HL-60 (cell line): ENCODE results near the gene MYCN.

Source experiments
- DNase-seq, 2 experiments: peaks; one replicate each; pipeline ENCODE4 v3.0.0-alpha.2; 2010 to 2020; ENCODE audit warnings: low read depth in 1 of 2, low spot score in 1 of 2
- H3K27ac ChIP-seq: fragments of 250-450 bp; sonication (Bioruptor Pico); replicated peaks from 2 replicates; pipeline ENCODE4 v1.5.1; 2020; ENCODE audit warnings: mild to moderate bottlenecking, moderate library complexity
- H3K27me3 ChIP-seq: fragments of 250-450 bp; sonication (Bioruptor Pico); 2 replicates; pipeline ENCODE4 v1.5.1; 2021; ENCODE audit warnings: mild to moderate bottlenecking, moderate library complexity; ENCODE audit not compliant: insufficient read depth, poor library complexity, severe bottlenecking
- H3K4me3 ChIP-seq: replicated peaks from 2 replicates; pipeline ENCODE4 v1.5.1; 2011; ENCODE audit warnings: mild to moderate bottlenecking, control low read depth, low read length; ENCODE audit not compliant: insufficient read depth
- CTCF ChIP-seq: IDR thresholded peaks from one replicate; pipeline ENCODE4 v1.5.1; 2011; ENCODE audit warnings: low read length, control low read depth, inconsistent platforms; ENCODE audit not compliant: insufficient read depth
- GABPA ChIP-seq: IDR thresholded peaks from 2 replicates; pipeline ENCODE4 v1.6.1; 2012; ENCODE audit warnings: low read depth
- POLR2AphosphoS5 ChIP-seq: IDR thresholded peaks from 2 replicates; pipeline ENCODE4 v1.6.1; 2012; ENCODE audit warnings: low read depth
- REST ChIP-seq: IDR thresholded peaks from 2 replicates; pipeline ENCODE4 v1.6.1; 2012; ENCODE audit warnings: low read depth; ENCODE audit not compliant: insufficient replicate concordance
- SPI1 ChIP-seq: IDR thresholded peaks from 2 replicates; pipeline ENCODE4 v1.6.1; 2012; ENCODE audit warnings: low read depth, mild to moderate bottlenecking, borderline replicate concordance

MYCN gene

GRCh38 chr2:15984368-15985255, 44.3 kb downstream of the MYCN start:
- Histone ChIP-seq H3K27ac (no peak overlapping the region), H3K27me3 (no peaks in the 10 kb centered on the region), H3K4me3 (no peak overlapping the region)
- DNase-seq, result no peak
- TF ChIP-seq SPI1 (no peak), CTCF (no peak), POLR2AphosphoS5 (no peak), REST (no peak), GABPA (no peak)

GRCh38 chr2:15985531-15985930, 45.2 kb downstream of the MYCN start:
- TF ChIP-seq REST (no peak), CTCF (no peak), POLR2AphosphoS5 (no peak), GABPA (no peak), SPI1 (no peak)
- no peak overlapping the region for H3K4me3 ChIP-seq
- no peak overlapping the region for H3K27ac ChIP-seq
- H3K27me3 ChIP-seq, result no peaks in the 10 kb centered on the region
- no peak for DNase-seq

GRCh38 chr2:15986068-15986560, 45.8 kb downstream of the MYCN start:
- Histone ChIP-seq H3K27ac (no peak overlapping the region), H3K27me3 (no peaks in the 10 kb centered on the region), H3K4me3 (no peak overlapping the region)
- DNase-seq, result no peak
- TF ChIP-seq SPI1 (no peak), POLR2AphosphoS5 (no peak), CTCF (no peak), REST (no peak), GABPA (no peak)
